Measurements from ENCODE around the gene ELMOD3.
"Not testable (repeated sequence)": the region's sequence is repeated elsewhere in the genome, so short reads cannot be mapped to it uniquely, and the experiment has no call there.

ELMOD3 gene

GRCh38 chr2:85340034-85340892 lies 14.3 kb upstream of the ELMOD3 start:
- no peak overlapping the region for H3K4me2 ChIP-seq (ENCODE audit: low read depth, low read length)
- H3K9me2 ChIP-seq (replicated peaks; ENCODE audit: insufficient read depth, low read length) = no peaks in the 10 kb centered on the region
- H3K36me3 ChIP-seq (replicated peaks; ENCODE audit: insufficient read depth, low read length) = no peaks in the 10 kb centered on the region
- 0 out of 2 replicates have a peak, but pooled peaks cover 4% of the 10 kb centered on the region for H3K4me1 ChIP-seq (ENCODE audit: low read length)
- no peak overlapping the region for H3K9ac ChIP-seq (ENCODE audit: low read length)
- TF ChIP-seq CTCF (IDR thresholded peaks at IDR 0.05; ENCODE audit: low read length) = no peak
- no peak for TF ChIP-seq EZH2 (optimal IDR thresholded peaks at IDR 0.05; ENCODE audit: low read depth, low read length)
- no peak for TF ChIP-seq EZH2phosphoT487 (IDR thresholded peaks at IDR 0.05; ENCODE audit: low read length)
- no peak for DNase-seq
- H3K4me3 ChIP-seq (ENCODE audit: low read length) = no peak overlapping the region
- no peaks in the 10 kb centered on the region for H3K9me3 ChIP-seq (replicated peaks; ENCODE audit: insufficient read depth, low read length)
- no peaks in the 10 kb centered on the region for H4K20me1 ChIP-seq (ENCODE audit: insufficient read depth, low read length)
- H3K79me2 ChIP-seq (ENCODE audit: low read length) = no peaks in the 10 kb centered on the region
- no peaks in the 10 kb centered on the region for H3K27me3 ChIP-seq (replicated peaks; ENCODE audit: insufficient read depth, low read length)
- H3K27ac ChIP-seq (ENCODE audit: low read length) = no peak overlapping the region
- H2AFZ ChIP-seq (ENCODE audit: low read length) = no peak overlapping the region
- 0 out of 2 replicates have a peak, but pooled peaks cover 5% of the 10 kb centered on the region for H3F3A ChIP-seq (ENCODE audit: insufficient read depth, low read length)

GRCh38 chr2:85341269-85342029 lies 13.1 kb upstream of the ELMOD3 start:
- H3K4me3 ChIP-seq (ENCODE audit: low read length) = no peak overlapping the region
- H3K27me3 ChIP-seq (replicated peaks; ENCODE audit: insufficient read depth, low read length) = no peaks in the 10 kb centered on the region
- no peaks in the 10 kb centered on the region for H3K79me2 ChIP-seq (ENCODE audit: low read length)
- H3K36me3 ChIP-seq (replicated peaks; ENCODE audit: insufficient read depth, low read length) = no peaks in the 10 kb centered on the region
- 0 out of 2 replicates have a peak, but pooled peaks cover 5% of the 10 kb centered on the region for H3F3A ChIP-seq (ENCODE audit: insufficient read depth, low read length)
- H3K4me2 ChIP-seq (ENCODE audit: low read depth, low read length) = no peak overlapping the region
- H3K9me3 ChIP-seq (replicated peaks; ENCODE audit: insufficient read depth, low read length) = no peaks in the 10 kb centered on the region
- H3K9me2 ChIP-seq (replicated peaks; ENCODE audit: insufficient read depth, low read length) = no peaks in the 10 kb centered on the region
- H3K27ac ChIP-seq (ENCODE audit: low read length) = no peak overlapping the region
- H2AFZ ChIP-seq (ENCODE audit: low read length) = no peak overlapping the region
- 0 out of 2 replicates have a peak, but pooled peaks cover 4% of the 10 kb centered on the region for H3K4me1 ChIP-seq (ENCODE audit: low read length)
- H4K20me1 ChIP-seq (ENCODE audit: insufficient read depth, low read length) = no peaks in the 10 kb centered on the region
- TF ChIP-seq CTCF (IDR thresholded peaks at IDR 0.05; ENCODE audit: low read length) (no peak), EZH2 (optimal IDR thresholded peaks at IDR 0.05; ENCODE audit: low read depth, low read length) (no peak), EZH2phosphoT487 (IDR thresholded peaks at IDR 0.05; ENCODE audit: low read length) (no peak)
- DNase-seq = no peak
- H3K9ac ChIP-seq (ENCODE audit: low read length) = no peak overlapping the region

GRCh38 chr2:85342156-85342555 lies 12.4 kb upstream of the ELMOD3 start:
- Histone ChIP-seq H3K4me3 (ENCODE audit: low read length) (no peak overlapping the region), H2AFZ (ENCODE audit: low read length) (no peak overlapping the region), H3K4me1 (ENCODE audit: low read length) (0 out of 2 replicates have a peak, but pooled peaks cover 4% of the 10 kb centered on the region), H3K9ac (ENCODE audit: low read length) (no peak overlapping the region), H3K27me3 (replicated peaks; ENCODE audit: insufficient read depth, low read length) (no peaks in the 10 kb centered on the region), H3K4me2 (ENCODE audit: low read depth, low read length) (no peak overlapping the region), H3K9me2 (replicated peaks; ENCODE audit: insufficient read depth, low read length) (no peaks in the 10 kb centered on the region), H3K36me3 (replicated peaks; ENCODE audit: insufficient read depth, low read length) (no peaks in the 10 kb centered on the region), H4K20me1 (ENCODE audit: insufficient read depth, low read length) (no peaks in the 10 kb centered on the region), H3F3A (ENCODE audit: insufficient read depth, low read length) (0 out of 2 replicates have a peak, but pooled peaks cover 5% of the 10 kb centered on the region), H3K79me2 (ENCODE audit: low read length) (no peaks in the 10 kb centered on the region), H3K9me3 (replicated peaks; ENCODE audit: insufficient read depth, low read length) (no peaks in the 10 kb centered on the region), H3K27ac (ENCODE audit: low read length) (no peak overlapping the region)
- no peak for DNase-seq
- TF ChIP-seq EZH2phosphoT487 (IDR thresholded peaks at IDR 0.05; ENCODE audit: low read length) (no peak), EZH2 (optimal IDR thresholded peaks at IDR 0.05; ENCODE audit: low read depth, low read length) (no peak)

- H3K79me2 ChIP-seq (ENCODE audit: low read length); H3K27ac ChIP-seq (ENCODE audit: low read length); H4K20me1 ChIP-seq (ENCODE audit: insufficient read depth, low read length); H3K36me3 ChIP-seq (replicated peaks; ENCODE audit: insufficient read depth, low read length); DNase-seq; H3K4me3 ChIP-seq (ENCODE audit: low read length); H3K27me3 ChIP-seq (replicated peaks; ENCODE audit: insufficient read depth, low read length); H3K9me3 ChIP-seq (replicated peaks; ENCODE audit: insufficient read depth, low read length); H3K4me2 ChIP-seq (ENCODE audit: low read depth, low read length); H3K4me1 ChIP-seq (ENCODE audit: low read length); H2AFZ ChIP-seq (ENCODE audit: low read length); H3K9ac ChIP-seq (ENCODE audit: low read length); H3F3A ChIP-seq (ENCODE audit: insufficient read depth, low read length); H3K9me2 ChIP-seq (replicated peaks; ENCODE audit: insufficient read depth, low read length): not testable (repeated sequence)
Observed at GRCh38 chr2:85343207-85343895, 11.2 kb upstream of the ELMOD3 start.
